Upper lobe of right lung (tissue), 1 donor: Measurements from ENCODE around the gene SMCO1. TPM values are rescaled to one million over a fixed set of nuclear protein-coding genes. Genes with fewer than 3 reads are reported as not detected.

ENCODE experiments used
- ATAC-seq: fragments of 200-7000 bp; cut with Tn5 transposase; one replicate; pipeline ENCODE4 v1.9.1; 2020; ENCODE audit warnings: mild to moderate bottlenecking, moderate library complexity
- DNase-seq: peaks from one replicate; pipeline ENCODE4 v3.0.0-alpha.2; 2020
- H3K27ac ChIP-seq: fragments of 200-600 bp; one replicate; pipeline ENCODE4 v1.8.0; 2022
- H3K27me3 ChIP-seq: fragments of 200-600 bp; one replicate; pipeline ENCODE4 v1.8.0; 2022; ENCODE audit warnings: mild to moderate bottlenecking
- H3K36me3 ChIP-seq: fragments of 200-600 bp; one replicate; pipeline ENCODE4 v1.8.0; 2022
- H3K4me1 ChIP-seq: fragments of 200-600 bp; one replicate; pipeline ENCODE4 v1.8.0; 2022
- H3K4me3 ChIP-seq: fragments of 200-600 bp; one replicate; pipeline ENCODE4 v1.8.0; 2022; ENCODE audit warnings: mild to moderate bottlenecking
- H3K9me3 ChIP-seq: fragments of 200-600 bp; one replicate; pipeline ENCODE4 v1.8.0; 2022
- CTCF ChIP-seq: fragments of 200-600 bp; IDR thresholded peaks from one replicate; pipeline ENCODE4 v1.8.0; 2022; ENCODE audit warnings: antibody characterized with exemption
- intact Hi-C: fragments of 100-400 bp; cut with DNase I; formaldehyde crosslinking; loops from one replicate; pipeline ENCODE4 v1.11.0; 2022
- total RNA-seq: library from RNA; stranded (reverse); fragmentation: NEBNext Ultra II Directional; extraction: Animal tissue kit (Norgen Biotek cat#: 25700); gene quantifications from one replicate; pipeline ENCODE4 v1.2.1, GENCODE V29; 2021
- donor health status: DM: no; HTN: yes; CAD: no; lungs with severe emphysema.

Gene SMCO1
- total RNA-seq, 1 donor from 2014 or later: not detected

DNA sequence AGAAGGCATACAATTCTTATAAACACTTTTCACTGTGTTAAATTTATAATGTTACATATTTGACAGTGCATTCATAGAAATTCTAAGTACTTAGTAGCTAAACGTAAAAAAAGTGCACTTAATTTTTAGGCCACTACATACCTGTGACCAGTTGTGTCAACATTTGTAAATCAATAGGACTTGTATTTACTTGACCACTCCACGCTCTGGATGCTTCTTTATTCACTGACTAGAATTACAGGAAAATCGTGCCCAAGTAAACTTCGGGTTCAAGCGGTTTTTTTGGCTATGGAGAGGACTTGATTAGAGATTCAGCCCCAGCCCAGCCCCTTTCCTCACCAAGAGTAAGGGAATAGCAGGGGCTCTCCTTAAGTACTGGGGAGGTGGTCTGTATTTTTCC, 31.4 kb upstream of the SMCO1 start:
- H3K27ac ChIP-seq: no peak overlapping the region
- no peaks in the 10 kb centered on the region for H3K36me3 ChIP-seq
- no peaks in the 10 kb centered on the region for H3K9me3 ChIP-seq
- no peak for ATAC-seq
- no peak for DNase-seq
- TF ChIP-seq CTCF: no peak
- intact Hi-C loops: no loop called here
- H3K4me3 ChIP-seq: no peak overlapping the region
- no peaks in the 10 kb centered on the region for H3K4me1 ChIP-seq
- no peaks in the 10 kb centered on the region for H3K27me3 ChIP-seq

DNA sequence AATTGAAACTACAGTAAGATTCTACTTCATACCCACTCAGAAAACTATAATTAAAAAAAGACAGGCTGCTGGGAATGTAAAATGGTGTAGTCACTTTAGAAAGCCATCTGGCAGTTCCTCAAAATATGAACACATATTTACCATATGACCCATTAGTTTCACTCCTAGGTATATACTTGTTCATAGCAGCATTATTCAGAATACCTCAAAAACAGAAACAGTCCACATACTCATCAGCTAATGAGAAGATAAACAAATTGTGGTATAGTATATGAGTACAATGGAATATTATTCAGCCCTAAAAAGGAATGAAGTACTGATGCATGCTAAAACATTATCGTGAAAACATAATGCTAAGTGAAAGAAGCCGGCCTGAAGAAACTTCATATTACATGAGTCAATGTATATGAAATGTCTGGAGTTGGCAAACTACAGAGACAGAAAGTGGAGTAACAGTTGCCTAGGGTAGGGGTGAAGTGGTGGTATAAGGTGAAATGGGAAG, 29.4 kb upstream of the SMCO1 start:
- intact Hi-C loops: no loop called here
- DNase-seq (no peak), ATAC-seq (no peak)
- Histone ChIP-seq H3K27me3 (no peaks in the 10 kb centered on the region), H3K9me3 (no peaks in the 10 kb centered on the region), H3K4me3 (no peak overlapping the region), H3K27ac (no peak overlapping the region), H3K4me1 (no peaks in the 10 kb centered on the region), H3K36me3 (no peaks in the 10 kb centered on the region)
- TF ChIP-seq CTCF: no peak

GRCh38 chr3:196541684-196542445, 26.7 kb upstream of the SMCO1 start:
- TF ChIP-seq CTCF: no peak
- ATAC-seq: no peak

GRCh38 chr3:196537319-196537984, 22.3 kb upstream of the SMCO1 start:
- no peaks in the 10 kb centered on the region for H3K9me3 ChIP-seq
- ATAC-seq (no peak), DNase-seq (no peak)
- H3K27me3 ChIP-seq: no peaks in the 10 kb centered on the region
- intact Hi-C loops: no loop called here
- H3K4me3 ChIP-seq: no peak overlapping the region
- peak; percentile 71 for TF ChIP-seq CTCF
- H3K27ac ChIP-seq: no peak overlapping the region
- no peaks in the 10 kb centered on the region for H3K36me3 ChIP-seq
- no peaks in the 10 kb centered on the region for H3K4me1 ChIP-seq

More at GRCh38 chr3:196541684-196542445, 26.7 kb upstream of the SMCO1 start:
- Histone ChIP-seq H3K27me3 (no peaks in the 10 kb centered on the region), H3K9me3 (no peaks in the 10 kb centered on the region), H3K4me1 (no peaks in the 10 kb centered on the region), H3K36me3 (no peaks in the 10 kb centered on the region), H3K4me3 (no peak overlapping the region), H3K27ac (no peak overlapping the region)
- DNase-seq: no peak
- intact Hi-C loops: no loop called here

GRCh38 chr3:196533260-196533681, 18.1 kb upstream of the SMCO1 start:
- Histone ChIP-seq H3K27me3 (no peaks in the 10 kb centered on the region), H3K27ac (no peak overlapping the region), H3K4me3 (no peak overlapping the region), H3K4me1 (no peaks in the 10 kb centered on the region), H3K36me3 (no peaks in the 10 kb centered on the region), H3K9me3 (no peaks in the 10 kb centered on the region)
- intact Hi-C loops: no loop called here
- DNase-seq: no peak
- ATAC-seq: no peak
- no peak for TF ChIP-seq CTCF
